ENCODE data around the gene PSME3IP1.

PSME3IP1 gene, protein sequence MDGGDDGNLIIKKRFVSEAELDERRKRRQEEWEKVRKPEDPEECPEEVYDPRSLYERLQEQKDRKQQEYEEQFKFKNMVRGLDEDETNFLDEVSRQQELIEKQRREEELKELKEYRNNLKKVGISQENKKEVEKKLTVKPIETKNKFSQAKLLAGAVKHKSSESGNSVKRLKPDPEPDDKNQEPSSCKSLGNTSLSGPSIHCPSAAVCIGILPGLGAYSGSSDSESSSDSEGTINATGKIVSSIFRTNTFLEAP

DNA sequence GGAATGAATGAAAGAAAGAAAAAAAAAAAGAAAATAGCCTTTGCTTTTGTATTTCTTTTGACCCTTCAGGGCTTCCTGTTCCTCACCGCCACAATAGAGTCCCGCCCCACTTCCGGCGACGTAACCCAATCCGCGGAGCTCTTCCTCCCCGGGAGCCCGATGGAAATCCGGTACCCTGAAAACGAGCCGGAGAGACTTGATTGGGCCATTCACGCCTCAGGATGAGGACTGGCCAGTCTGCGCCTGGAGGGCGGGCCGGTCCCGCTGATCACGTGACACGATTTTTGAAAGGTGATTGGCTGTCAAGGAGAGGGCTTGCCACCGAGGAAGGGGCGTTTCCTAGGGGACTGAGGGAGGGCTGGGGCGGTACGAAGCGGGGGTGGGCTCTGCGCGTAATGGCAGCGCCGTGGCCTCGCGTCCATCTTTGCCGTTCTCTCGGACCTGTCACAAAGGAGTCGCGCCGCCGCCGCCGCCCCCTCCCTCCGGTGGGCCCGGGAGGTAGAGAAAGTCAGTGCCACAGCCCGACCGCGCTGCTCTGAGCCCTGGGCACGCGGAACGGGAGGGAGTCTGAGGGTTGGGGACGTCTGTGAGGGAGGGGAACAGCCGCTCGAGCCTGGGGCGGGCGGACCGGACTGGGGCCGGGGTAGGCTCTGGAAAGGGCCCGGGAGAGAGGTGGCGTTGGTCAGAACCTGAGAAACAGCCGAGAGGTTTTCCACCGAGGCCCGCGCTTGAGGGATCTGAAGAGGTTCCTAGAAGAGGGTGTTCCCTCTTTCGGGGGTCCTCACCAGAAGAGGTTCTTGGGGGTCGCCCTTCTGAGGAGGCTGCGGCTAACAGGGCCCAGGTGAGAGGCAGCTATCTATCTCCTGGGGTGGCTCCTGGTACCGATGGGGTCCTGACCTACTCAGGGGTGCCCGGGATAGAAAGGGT lies at the start of gene PSME3IP1, which contains the start of gene RSPRY1:
PSME3IP1 (minus strand) TSS at position 95 of the 927 bp plus-strand sequence. CDS start 12,185 bp downstream, outside the sequence.
RSPRY1 (plus strand) TSS at position 385 of the 927 bp plus-strand sequence. CDS start 18,330 bp downstream, outside the sequence.
- no peaks in the 10 kb centered on the region for H3K27me3 ChIP-seq (ENCODE audit: insufficient read depth, low read length)
- H3K4me3 ChIP-seq (ENCODE audit: low read depth, low read length, poor library complexity, severe bottlenecking) = peak within 1 kb of the TSS; percentile 76
- H3K9me2 ChIP-seq (ENCODE audit: low read depth, low read length) = no peaks in the 10 kb centered on the region
- 0 out of 2 replicates have a peak, but pooled peaks cover 4% of the 10 kb centered on the region for H3K36me3 ChIP-seq (ENCODE audit: insufficient read depth, low read length)
- no peaks in the 10 kb centered on the region for H3K9me3 ChIP-seq (ENCODE audit: low read length)
- TF ChIP-seq CTCF (IDR thresholded peaks at IDR 0.05; ENCODE audit: low read length) (no peak), EZH2 (IDR thresholded peaks at IDR 0.05; ENCODE audit: borderline replicate concordance, low read length) (no peak)
- H3F3A ChIP-seq (ENCODE audit: insufficient read depth, low read length) = no peaks in the 10 kb centered on the region
- peaks cover 76% of the 10 kb centered on the region for H3K79me2 ChIP-seq (ENCODE audit: insufficient read depth, low read length)
- peak within 1 kb of the TSS; percentile 98 for H3K4me2 ChIP-seq (ENCODE audit: low read length)
- H3K4me1 ChIP-seq (ENCODE audit: insufficient read depth, low read length, severe bottlenecking) = peaks cover 30% of the 10 kb centered on the region
- H4K20me1 ChIP-seq (ENCODE audit: insufficient read depth, low read length) = no peaks in the 10 kb centered on the region
- no peak within 1 kb of the TSS for H2AFZ ChIP-seq (ENCODE audit: low read length)
- peak within 1 kb of the TSS; percentile 92 for H3K9ac ChIP-seq (ENCODE audit: low read length)
- peak within 1 kb of the TSS; percentile 62 for H3K27ac ChIP-seq (ENCODE audit: low read depth, low read length, poor library complexity, severe bottlenecking)

- no peaks in the 10 kb centered on the region for H3K9me3 ChIP-seq (ENCODE audit: low read length)
- H3K27me3 ChIP-seq (ENCODE audit: insufficient read depth, low read length) = no peaks in the 10 kb centered on the region
- H3K4me3 ChIP-seq (ENCODE audit: low read depth, low read length, poor library complexity, severe bottlenecking) = peak overlapping the region; percentile 17
- H3K9me2 ChIP-seq (ENCODE audit: low read depth, low read length) = no peaks in the 10 kb centered on the region
- H3K9ac ChIP-seq (ENCODE audit: low read length) = peak overlapping the region; percentile 49
- H3K36me3 ChIP-seq (ENCODE audit: insufficient read depth, low read length) = peaks cover 69% of the 10 kb centered on the region
- H3K4me1 ChIP-seq (ENCODE audit: insufficient read depth, low read length, severe bottlenecking) = peaks cover 27% of the 10 kb centered on the region
- no peak overlapping the region for H2AFZ ChIP-seq (ENCODE audit: low read length)
- no peaks in the 10 kb centered on the region for H3K79me2 ChIP-seq (ENCODE audit: insufficient read depth, low read length)
- no peak for TF ChIP-seq EZH2 (IDR thresholded peaks at IDR 0.05; ENCODE audit: borderline replicate concordance, low read length)
- TF ChIP-seq CTCF (IDR thresholded peaks at IDR 0.05; ENCODE audit: low read length) = no peak
- peak overlapping the region; percentile 93 for H3K27ac ChIP-seq (ENCODE audit: low read depth, low read length, poor library complexity, severe bottlenecking)
- peak overlapping the region; percentile 50 for H3K4me2 ChIP-seq (ENCODE audit: low read length)
- no peaks in the 10 kb centered on the region; the same call in 1 of the 2 replicates for H3F3A ChIP-seq (ENCODE audit: insufficient read depth, low read length)
- no peaks in the 10 kb centered on the region for H4K20me1 ChIP-seq (ENCODE audit: insufficient read depth, low read length)
Observed at GRCh38 chr16:57235128-57236021, 49.5 kb upstream of the PSME3IP1 start.

DNA sequence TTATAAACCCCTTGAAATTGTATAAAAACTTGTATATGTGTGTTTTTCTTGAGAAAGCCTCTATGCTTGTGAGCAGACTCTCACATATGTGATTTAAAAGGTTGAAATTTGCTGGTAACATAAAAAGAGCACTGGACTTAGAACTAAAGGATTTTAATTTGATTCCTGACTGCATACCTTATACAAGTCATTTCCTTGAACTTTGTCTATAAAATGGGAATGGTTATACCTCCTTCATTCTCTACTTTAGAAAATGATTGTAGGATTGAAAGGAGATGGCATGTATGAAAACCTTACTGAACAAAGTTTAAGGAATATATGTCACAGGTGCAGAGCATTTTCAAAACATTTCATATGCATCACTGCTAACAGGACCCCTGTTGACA lies 48.9 kb upstream of the PSME3IP1 start:
- H3K79me2 ChIP-seq (ENCODE audit: insufficient read depth, low read length) = no peaks in the 10 kb centered on the region
- H4K20me1 ChIP-seq (ENCODE audit: insufficient read depth, low read length) = no peaks in the 10 kb centered on the region
- no peaks in the 10 kb centered on the region for H3K27me3 ChIP-seq (ENCODE audit: insufficient read depth, low read length)
- H3K27ac ChIP-seq (ENCODE audit: low read depth, low read length, poor library complexity, severe bottlenecking) = peak overlapping the region; percentile 93
- H2AFZ ChIP-seq (ENCODE audit: low read length) = no peak overlapping the region
- H3K9me2 ChIP-seq (ENCODE audit: low read depth, low read length) = no peaks in the 10 kb centered on the region
- no peak for TF ChIP-seq CTCF (IDR thresholded peaks at IDR 0.05; ENCODE audit: low read length)
- no peak for TF ChIP-seq EZH2 (IDR thresholded peaks at IDR 0.05; ENCODE audit: borderline replicate concordance, low read length)
- H3K4me2 ChIP-seq (ENCODE audit: low read length) = peak overlapping the region; percentile 50
- peak overlapping the region; percentile 17 for H3K4me3 ChIP-seq (ENCODE audit: low read depth, low read length, poor library complexity, severe bottlenecking)
- H3K9ac ChIP-seq (ENCODE audit: low read length) = peak overlapping the region; percentile 49
- peaks cover 72% of the 10 kb centered on the region for H3K36me3 ChIP-seq (ENCODE audit: insufficient read depth, low read length)
- no peaks in the 10 kb centered on the region; the same call in 1 of the 2 replicates for H3F3A ChIP-seq (ENCODE audit: insufficient read depth, low read length)
- H3K9me3 ChIP-seq (ENCODE audit: low read length) = no peaks in the 10 kb centered on the region
- peaks cover 27% of the 10 kb centered on the region for H3K4me1 ChIP-seq (ENCODE audit: insufficient read depth, low read length, severe bottlenecking)

Measured in OCI-LY1 (cell line).